Left lung (tissue), 10 donors: ENCODE results near the gene STARD3. TPM values are rescaled to one million over a fixed set of nuclear protein-coding genes. Genes with fewer than 3 reads are reported as not detected.
"Not testable (repeated sequence)": the region's sequence is repeated elsewhere in the genome, so short reads cannot be mapped to it uniquely, and the experiment has no call there.

ENCODE experiments used
- ATAC-seq: fragments of 200-7000 bp; cut with Tn5 transposase; one replicate; pipeline ENCODE4 v1.9.1; 2020; ENCODE audit warnings: moderate library complexity
- DNase-seq, 4 donors: peaks; one replicate each; pipeline ENCODE4 v3.0.0-alpha.2; 2013 to 2020
- H3K27ac ChIP-seq, 2 donors: fragments of 200-600 bp; sonication (generic) in 1 of 2; one replicate each; pipeline versions ENCODE4 v1.5.0 to v1.8.0; 2020 to 2021
- H3K27me3 ChIP-seq, 2 donors: fragments of 200-600 bp; sonication (generic) in 1 of 2; one replicate each; pipeline versions ENCODE4 v1.5.0 to v1.8.0; 2020 to 2021
- H3K36me3 ChIP-seq, 2 donors: fragments of 200-600 bp; sonication (generic) in 1 of 2; one replicate each; pipeline versions ENCODE4 v1.5.0 to v1.8.0; 2020 to 2021
- H3K4me1 ChIP-seq, 2 donors: fragments of 200-600 bp; one replicate each; pipeline ENCODE4 v1.8.0; 2021
- H3K4me3 ChIP-seq, 2 donors: fragments of 200-600 bp; sonication (generic) in 1 of 2; one replicate each; pipeline versions ENCODE4 v1.5.0 to v1.8.0; 2020 to 2021; ENCODE audit warnings: mild to moderate bottlenecking in 1 of 2
- H3K9me3 ChIP-seq, 2 donors: fragments of 200-600 bp; sonication (generic) in 1 of 2; one replicate each; pipeline versions ENCODE4 v1.5.0 to v1.8.0; 2020 to 2021
- intact Hi-C, 2 donors: fragments of 100-400 bp; cut with DNase I; formaldehyde crosslinking; loops; one replicate each; pipeline versions ENCODE4 v1.11.2 to v1.14.2; 2022
- polyA plus RNA-seq, 6 donors: library from polyadenylated mRNA; unstranded; fragments of 120-200 nt; gene quantifications; one replicate each; pipeline ENCODE4 v1.2.1, GENCODE V29; 2013; ENCODE audit not compliant: insufficient read length in 6 of 6
- total RNA-seq, 2 donors: library from RNA; stranded (reverse); fragmentation: NEBNext Ultra II Directional; extraction: Animal tissue kit (Norgen Biotek cat#: 25700); gene quantifications; one replicate each; pipeline ENCODE4 v1.2.1, GENCODE V29; 2021
- TF ChIP-seq, protein P1 (sequence below), 2 donors: fragments of 200-600 bp; sonication (generic) in 1 of 2; IDR thresholded peaks; one replicate each; pipeline versions ENCODE4 v1.5.0 to v1.8.0; 2021; ENCODE audit warnings: antibody characterized with exemption in 2 of 2
- donor health status: DM: no; HTN: yes; CAD: no.
- donor health status: DM: no; HTN: no; CAD: no.

Gene STARD3
- total and polyA plus RNA-seq, 8 donors = 42.1 to 66.1 (median 55.9) TPM

DNA sequence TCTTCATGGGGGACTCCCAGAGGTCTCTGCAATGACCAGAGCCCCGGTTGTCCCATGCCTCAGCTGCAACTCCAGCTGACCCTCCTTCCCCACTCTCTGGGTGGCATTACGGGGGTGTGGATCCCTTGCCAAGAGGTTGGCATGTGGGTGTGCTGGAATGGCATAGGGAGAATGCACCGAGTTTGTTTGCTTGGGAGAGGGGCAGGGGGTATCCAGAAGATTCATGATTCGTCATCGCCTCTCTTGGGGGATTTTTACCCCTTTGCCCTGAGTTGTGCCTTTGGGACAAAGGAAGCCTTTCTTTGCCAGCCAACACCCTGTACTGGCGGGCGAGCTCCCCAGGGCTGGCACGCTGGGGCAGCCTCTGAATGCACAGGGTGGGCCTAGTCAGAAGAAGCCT, 69.4 kb downstream of the STARD3 start:
- H3K27ac ChIP-seq = peak overlapping the region; percentile 66
- no peak overlapping the region for H3K4me3 ChIP-seq
- no peak for ATAC-seq
- intact Hi-C loops = no loop called here
- peak in 1 of 4 donors; percentile 29 for DNase-seq
- peaks cover 16 to 29% of the 10 kb centered on the region in 2 donors for H3K4me1 ChIP-seq
- H3K27me3 ChIP-seq = peaks cover 0 to 7% of the 10 kb centered on the region in 2 donors
- peaks cover 0 to 42% of the 10 kb centered on the region in 2 donors for H3K36me3 ChIP-seq
- TF ChIP-seq, protein P1, sequence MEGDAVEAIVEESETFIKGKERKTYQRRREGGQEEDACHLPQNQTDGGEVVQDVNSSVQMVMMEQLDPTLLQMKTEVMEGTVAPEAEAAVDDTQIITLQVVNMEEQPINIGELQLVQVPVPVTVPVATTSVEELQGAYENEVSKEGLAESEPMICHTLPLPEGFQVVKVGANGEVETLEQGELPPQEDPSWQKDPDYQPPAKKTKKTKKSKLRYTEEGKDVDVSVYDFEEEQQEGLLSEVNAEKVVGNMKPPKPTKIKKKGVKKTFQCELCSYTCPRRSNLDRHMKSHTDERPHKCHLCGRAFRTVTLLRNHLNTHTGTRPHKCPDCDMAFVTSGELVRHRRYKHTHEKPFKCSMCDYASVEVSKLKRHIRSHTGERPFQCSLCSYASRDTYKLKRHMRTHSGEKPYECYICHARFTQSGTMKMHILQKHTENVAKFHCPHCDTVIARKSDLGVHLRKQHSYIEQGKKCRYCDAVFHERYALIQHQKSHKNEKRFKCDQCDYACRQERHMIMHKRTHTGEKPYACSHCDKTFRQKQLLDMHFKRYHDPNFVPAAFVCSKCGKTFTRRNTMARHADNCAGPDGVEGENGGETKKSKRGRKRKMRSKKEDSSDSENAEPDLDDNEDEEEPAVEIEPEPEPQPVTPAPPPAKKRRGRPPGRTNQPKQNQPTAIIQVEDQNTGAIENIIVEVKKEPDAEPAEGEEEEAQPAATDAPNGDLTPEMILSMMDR (IDR thresholded peaks at IDR 0.05) = no peak
- H3K9me3 ChIP-seq = no peaks in the 10 kb centered on the region

DNA sequence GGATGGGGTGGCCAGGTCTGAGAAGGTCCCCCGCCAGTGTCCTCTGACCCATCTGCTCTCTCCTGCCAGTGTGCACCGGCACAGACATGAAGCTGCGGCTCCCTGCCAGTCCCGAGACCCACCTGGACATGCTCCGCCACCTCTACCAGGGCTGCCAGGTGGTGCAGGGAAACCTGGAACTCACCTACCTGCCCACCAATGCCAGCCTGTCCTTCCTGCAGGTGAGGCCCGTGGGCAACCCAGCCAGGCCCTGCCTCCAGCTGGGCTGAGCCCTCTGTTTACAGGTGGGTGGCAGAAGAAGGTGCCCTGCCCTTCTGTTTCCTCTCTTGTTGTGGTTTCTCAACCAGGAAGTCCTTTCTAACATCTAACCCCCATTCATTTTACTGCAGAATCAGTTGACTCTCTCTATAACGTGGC, 70.0 kb downstream of the STARD3 start:
- no peak for ATAC-seq
- peaks cover 0 to 46% of the 10 kb centered on the region in 2 donors for H3K36me3 ChIP-seq
- no peak overlapping the region for H3K4me3 ChIP-seq
- DNase-seq = peak in 1 of 4 donors; percentile 64
- H3K27ac ChIP-seq = peak overlapping the region in 1 of 2 donors; percentile 66
- peaks cover 11 to 26% of the 10 kb centered on the region in 2 donors for H3K4me1 ChIP-seq
- TF ChIP-seq, protein P1 (IDR thresholded peaks at IDR 0.05) = no peak
- H3K27me3 ChIP-seq = peaks cover 0 to 2% of the 10 kb centered on the region in 2 donors
- H3K9me3 ChIP-seq = no peaks in the 10 kb centered on the region
- intact Hi-C loops = no loop called here

DNA sequence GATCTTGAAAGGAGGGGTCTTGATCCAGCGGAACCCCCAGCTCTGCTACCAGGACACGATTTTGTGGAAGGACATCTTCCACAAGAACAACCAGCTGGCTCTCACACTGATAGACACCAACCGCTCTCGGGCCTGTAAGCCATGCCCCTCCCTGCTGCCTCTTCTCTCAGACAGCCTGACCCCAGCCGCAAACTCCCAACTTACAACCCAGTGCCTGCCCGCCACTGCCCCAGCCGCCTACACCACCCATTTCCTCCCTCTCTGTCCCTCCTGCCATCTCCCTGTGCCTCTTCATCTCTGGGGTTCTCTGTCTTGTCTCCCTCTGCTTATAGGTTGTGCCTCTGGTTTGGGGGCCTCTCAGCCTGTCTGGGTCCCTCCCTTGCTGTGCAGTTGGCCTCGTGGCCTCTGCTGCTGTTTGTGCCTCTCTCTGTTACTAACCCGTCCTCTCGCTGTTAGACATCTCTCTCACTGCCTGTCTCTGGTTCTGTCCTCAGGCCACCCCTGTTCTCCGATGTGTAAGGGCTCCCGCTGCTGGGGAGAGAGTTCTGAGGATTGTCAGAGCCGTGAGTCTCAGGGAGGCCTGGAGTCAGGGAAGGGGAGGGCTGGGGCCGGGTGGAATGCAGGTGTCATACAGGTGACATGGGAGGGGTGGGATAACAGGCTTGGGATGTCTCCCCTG, 72.5 kb downstream of the STARD3 start:
- DNase-seq (peak in 1 of 4 donors; percentile 59), ATAC-seq (no peak)
- no peaks in the 10 kb centered on the region for H3K27me3 ChIP-seq
- H3K27ac ChIP-seq = no peak overlapping the region
- peaks cover 7 to 9% of the 10 kb centered on the region in 2 donors for H3K4me1 ChIP-seq
- TF ChIP-seq, protein P1 (IDR thresholded peaks at IDR 0.05) = no peak
- no peak overlapping the region for H3K4me3 ChIP-seq
- no peaks in the 10 kb centered on the region for H3K9me3 ChIP-seq
- peaks cover 0 to 55% of the 10 kb centered on the region in 2 donors for H3K36me3 ChIP-seq
- intact Hi-C loops = no loop called here

DNA sequence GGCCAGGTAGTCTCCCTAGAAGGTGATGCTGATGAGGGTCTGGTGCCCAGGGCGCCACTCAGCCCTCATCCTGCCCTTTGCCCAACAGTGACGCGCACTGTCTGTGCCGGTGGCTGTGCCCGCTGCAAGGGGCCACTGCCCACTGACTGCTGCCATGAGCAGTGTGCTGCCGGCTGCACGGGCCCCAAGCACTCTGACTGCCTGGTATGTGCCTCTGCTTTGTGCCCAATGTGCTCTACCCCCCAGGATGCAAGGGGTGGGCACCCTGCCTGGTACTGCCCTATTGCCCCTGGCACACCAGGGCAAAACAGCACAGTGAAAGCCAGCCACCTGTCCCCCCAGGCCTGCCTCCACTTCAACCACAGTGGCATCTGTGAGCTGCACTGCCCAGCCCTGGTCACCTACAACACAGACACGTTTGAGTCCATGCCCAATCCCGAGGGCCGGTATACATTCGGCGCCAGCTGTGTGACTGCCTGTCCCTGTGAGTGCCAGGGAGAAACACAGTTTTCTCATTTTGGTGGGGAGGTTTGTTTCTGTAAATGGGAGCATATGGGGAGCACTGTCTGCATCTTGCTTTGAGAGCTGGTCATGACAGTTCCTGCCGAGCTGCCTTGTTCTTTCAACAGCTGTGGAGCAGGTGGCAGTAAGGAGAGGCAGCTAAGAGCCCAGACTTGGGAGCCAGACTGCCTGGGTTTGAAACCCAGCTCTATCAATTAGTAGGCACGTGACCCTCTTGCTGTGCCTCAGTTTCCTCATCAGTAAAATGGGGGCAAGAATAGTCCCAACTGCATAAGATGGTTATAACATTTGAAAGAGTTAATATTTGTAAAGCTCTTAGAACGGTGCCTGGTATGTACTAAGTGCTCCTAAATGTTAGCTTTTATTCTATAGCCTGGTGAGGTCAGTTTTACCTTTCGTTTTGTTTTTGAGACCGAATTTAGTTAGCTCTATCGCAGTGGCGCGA, 73.3 kb downstream of the STARD3 start:
- TF ChIP-seq, protein P1 (IDR thresholded peaks at IDR 0.05) = no peak
- intact Hi-C loops = no loop called here
- Histone ChIP-seq H3K4me1 (peaks cover 2 to 3% of the 10 kb centered on the region in 2 donors), H3K27me3 (no peaks in the 10 kb centered on the region), H3K9me3 (no peaks in the 10 kb centered on the region), H3K27ac (no peak overlapping the region), H3K36me3 (peaks cover 0 to 60% of the 10 kb centered on the region in 2 donors), H3K4me3 (no peak overlapping the region)
- DNase-seq (peak in 1 of 4 donors; percentile 67), ATAC-seq (no peak)

DNA sequence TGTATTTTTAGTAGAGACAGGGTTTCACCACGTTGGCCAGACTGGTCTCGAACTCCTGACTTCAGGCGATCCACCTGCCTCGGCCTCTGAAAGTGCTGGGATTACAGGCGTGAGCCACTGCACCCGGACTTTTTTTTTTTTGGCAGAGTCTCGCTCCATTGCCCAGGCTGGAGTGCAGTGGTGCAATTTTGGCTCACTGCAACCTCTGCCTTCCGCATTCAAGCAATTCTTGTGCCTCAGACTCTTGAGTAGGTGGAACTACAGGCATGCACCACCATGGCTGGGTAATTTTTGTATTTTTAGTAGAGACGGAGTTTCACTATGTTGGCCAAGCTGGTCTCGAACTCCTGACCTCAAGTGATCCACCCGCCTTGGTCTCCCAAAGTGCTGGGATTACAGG, 74.1 kb downstream of the STARD3 start:
- H3K36me3 ChIP-seq = peaks cover 0 to 67% of the 10 kb centered on the region in 2 donors
- intact Hi-C loops = not testable (repeated sequence)

More for the DNA sequence above, 74.1 kb downstream of the STARD3 start:
- DNase-seq = peak in 1 of 4 donors; percentile 8
- not testable (repeated sequence) for H3K4me1 ChIP-seq, H3K4me3 ChIP-seq, H3K27ac ChIP-seq, ATAC-seq, H3K9me3 ChIP-seq, H3K27me3 ChIP-seq
